GM21723 (cell line): ENCODE results near the gene SUSD1.
"Not testable (repeated sequence)": the region's sequence is repeated elsewhere in the genome, so short reads cannot be mapped to it uniquely, and the experiment has no call there.

Experiments used
- ATAC-seq: cut with Tn5 transposase; IDR thresholded peaks from one replicate; pipeline ENCODE4 v1.9.1; 2021; ENCODE audit warnings: mild to moderate bottlenecking, moderate library complexity; ENCODE audit not compliant: unreplicated experiment

SUSD1 gene

DNA sequence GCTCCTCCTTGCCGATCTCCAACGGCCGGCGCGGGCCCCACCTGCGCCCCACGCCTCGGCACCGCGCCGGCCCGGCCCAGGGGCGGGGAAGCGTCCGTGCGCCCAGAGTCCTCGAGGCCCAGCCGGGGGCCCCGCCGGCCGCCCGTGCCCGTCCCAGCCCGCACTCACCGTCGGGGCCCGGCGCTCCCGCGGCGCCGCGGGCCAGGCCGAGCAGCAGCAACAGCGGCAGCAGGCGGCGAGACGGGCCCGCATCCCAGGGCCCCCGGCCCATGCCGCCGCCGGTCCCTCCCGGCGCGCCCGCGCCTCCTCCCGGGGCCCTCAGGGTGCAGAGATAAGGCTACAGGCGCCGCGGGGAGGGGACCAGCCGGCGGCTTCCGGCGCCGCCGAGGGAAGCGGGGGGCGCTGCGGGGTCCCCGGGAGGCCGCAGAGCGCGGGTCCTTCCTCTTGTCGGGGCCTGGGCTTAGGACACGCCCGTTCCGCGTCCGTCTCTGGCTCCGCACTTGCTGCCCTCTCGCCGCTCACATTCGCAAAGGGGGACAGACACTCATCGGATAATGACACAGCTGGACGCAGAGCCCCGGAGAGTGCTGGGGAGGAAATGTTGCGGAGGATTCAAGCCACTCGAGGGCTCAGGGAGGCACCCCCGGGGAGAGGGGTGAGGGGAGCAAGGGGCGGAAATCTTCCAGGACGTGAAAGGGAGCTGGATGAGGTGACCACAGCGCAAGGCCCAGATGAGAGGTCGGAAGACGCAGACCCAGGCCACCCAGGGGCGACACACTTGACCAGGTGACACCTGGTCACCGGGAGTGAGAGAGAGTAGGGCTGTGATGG lies at the start of gene SUSD1:
Gene SUSD1, minus strand, starts transcription at position 333 of the 831 bp plus-strand sequence. Its CDS starts 62 bp downstream, at position 271.
- peak; percentile 53 for ATAC-seq

DNA sequence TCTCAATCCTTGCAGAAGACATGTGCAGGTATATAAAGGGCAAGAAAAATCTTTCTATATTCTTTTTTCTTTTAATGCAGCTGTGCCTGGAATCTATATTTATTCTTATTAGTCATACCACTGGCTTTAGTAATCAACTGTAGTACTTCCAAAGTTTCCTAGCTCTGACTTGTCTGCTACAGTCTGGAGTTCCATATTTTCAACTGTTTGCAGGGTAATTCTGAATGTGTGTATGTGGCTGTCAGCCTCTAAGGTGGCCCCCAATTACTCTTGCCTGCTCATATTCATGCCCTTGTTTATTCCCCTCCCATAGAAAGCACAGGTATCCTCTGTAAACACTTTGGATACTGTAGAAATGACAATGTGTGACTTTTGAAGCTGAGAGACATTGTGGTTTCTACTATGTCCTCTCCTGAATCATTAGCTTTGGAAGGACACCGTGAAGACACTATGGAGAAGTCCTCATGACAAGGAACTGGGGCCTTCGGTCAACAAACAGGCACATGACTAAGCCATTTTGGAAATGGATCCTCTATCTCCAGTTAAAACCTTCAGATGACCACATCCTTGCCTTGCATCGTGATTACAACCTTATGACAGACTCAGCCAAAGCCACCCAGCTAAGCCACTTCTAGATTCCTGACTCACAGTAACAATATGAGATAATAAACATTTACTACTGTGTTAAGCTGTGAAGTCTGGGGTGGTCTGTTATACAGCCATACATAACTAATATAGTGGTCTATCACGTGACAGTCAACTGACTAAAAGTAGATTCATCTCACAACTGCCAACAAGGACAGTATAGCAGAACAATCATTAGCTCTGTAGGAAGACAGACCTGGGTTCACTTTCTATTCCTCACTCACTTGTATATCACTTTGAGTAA lies 49.5 kb upstream of the SUSD1 start:
- ATAC-seq: peak; percentile 75

DNA sequence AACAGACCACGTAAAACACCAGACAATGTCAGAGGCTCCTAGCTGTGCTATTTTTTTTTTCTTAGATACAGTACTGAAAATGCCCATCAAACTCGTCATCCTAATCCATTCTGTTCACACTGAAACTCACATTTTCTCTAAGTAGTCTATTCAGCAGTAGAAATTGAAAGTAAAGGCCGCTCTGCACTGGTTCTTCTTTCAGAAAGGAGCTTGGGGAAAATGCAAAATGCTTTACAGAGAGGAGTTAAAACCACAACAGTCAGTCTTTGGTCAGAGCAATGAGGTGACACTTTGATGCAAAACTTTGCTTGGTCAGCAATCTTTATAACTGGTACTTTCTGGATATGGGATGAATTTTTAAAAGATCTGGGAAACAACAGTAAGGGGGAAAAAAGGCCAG lies 43.8 kb upstream of the SUSD1 start:
- peak; percentile 95 for ATAC-seq

DNA sequence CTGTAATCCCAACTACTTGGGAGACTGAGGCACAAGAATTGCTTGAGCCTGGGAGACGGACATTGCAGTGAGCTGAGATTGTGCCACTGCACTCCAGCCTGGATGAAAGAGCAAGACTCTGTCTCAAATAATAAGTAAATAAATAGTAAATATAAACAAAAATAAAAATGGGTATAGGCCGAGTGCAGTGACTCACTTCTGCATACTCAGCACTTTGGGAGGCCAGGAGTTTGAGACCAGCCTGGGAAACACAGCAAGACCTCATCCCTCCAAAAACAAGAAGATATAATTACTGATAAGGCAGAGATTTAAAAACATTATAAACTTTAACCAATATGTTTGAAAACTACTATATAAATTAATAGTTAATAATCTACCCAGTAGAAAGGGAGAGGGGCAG lies 37.8 kb upstream of the SUSD1 start:
- ATAC-seq: no peak

DNA sequence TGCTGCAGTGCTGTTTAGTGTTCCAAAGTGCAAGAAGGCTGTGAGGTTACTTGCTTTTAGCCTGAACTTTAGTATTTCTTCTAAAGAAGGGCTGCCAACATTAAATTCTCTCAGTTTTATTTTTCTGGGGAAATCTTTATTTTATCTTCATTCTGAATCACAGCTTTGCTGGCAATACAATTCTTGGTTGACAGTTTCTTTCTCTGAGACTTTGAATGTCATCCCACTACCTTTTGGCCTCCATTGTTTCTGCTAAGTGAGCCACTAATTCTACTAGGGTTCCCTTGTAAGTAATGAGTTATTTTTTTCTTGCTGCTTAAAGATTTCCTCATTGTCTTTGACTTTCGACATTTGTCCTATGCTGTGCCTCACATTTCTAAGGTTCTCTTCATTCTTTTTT lies 32.4 kb upstream of the SUSD1 start:
- no peak for ATAC-seq

DNA sequence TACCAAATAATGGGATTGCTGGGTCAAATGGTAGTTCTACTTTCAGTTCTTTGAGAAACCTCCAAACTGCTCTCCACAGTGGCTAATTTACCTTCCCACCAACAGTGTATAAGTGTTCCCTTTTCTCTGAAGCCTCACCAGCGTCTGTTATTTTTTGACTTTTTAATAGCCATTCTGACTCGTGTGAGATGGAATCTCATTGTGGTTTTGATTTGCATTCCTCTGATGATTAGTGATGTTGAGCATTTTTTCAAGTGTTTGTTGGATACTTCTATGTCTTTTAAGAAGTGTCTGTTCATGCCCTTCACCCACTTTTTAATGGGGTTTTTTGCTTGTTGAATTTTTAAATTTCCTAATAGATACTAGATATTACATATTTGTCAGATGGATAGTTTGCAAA lies 28.4 kb upstream of the SUSD1 start:
- no peak for ATAC-seq

DNA sequence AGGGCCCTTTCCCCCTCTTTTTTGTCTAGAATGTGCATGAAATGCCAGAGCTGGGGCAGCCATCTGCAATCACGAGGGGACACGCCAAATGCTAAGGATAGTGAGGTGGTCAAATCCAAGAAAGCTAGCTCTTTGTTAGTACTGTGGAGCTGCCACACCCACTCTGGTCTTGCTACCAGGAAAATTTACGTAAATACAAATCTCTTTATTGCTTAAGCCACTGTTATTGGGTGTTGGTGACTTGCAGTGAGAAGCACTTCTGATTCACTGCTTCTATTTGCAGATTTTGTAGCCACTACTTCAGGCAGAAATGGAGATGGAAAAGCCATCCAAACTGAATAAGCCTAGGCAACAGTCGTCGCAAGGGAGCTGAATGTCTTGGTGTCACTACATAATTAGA lies 25.6 kb upstream of the SUSD1 start:
- no peak for ATAC-seq

DNA sequence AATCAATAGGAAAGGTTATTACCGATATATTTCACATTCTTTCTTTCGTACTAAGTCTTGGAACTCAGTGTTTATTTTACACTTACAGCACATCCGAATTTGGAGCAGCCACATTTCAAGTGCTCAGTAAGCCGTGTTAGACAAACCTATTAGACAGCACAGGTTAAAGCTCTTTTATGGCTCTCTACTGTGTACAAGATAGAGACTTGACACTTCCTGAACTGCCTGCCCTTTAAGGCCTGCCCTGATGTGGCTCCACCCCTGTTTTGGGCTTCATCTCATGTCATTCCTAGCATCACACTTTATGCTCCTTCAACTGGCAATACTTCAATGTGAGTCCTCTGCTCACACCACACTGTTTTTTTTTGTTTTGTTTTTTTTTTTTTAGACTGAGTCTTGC lies 23.5 kb upstream of the SUSD1 start:
- ATAC-seq: no peak

DNA sequence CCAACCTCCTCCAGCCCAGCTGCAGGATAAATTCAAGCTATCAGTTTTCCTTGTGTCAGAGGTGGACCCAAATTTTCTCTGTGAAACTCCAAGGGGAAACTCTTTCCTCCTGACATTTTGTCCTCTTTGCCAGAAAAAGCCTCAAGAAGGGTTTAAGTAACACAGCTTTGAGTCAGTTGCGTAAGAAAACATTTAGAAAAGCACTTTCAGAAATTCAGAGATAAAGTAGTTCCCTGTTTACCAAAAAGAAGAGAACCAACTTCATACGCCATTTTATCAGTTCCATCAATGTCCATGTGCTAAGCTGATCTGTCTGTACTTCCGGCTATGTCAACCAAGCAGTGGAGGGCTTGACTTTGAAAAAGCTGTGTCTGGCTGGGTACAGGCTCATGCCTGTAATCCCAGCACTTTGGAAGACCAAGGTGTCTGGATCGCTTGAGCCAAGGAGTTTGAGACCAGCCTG lies 19.9 kb upstream of the SUSD1 start:
- no peak for ATAC-seq

DNA sequence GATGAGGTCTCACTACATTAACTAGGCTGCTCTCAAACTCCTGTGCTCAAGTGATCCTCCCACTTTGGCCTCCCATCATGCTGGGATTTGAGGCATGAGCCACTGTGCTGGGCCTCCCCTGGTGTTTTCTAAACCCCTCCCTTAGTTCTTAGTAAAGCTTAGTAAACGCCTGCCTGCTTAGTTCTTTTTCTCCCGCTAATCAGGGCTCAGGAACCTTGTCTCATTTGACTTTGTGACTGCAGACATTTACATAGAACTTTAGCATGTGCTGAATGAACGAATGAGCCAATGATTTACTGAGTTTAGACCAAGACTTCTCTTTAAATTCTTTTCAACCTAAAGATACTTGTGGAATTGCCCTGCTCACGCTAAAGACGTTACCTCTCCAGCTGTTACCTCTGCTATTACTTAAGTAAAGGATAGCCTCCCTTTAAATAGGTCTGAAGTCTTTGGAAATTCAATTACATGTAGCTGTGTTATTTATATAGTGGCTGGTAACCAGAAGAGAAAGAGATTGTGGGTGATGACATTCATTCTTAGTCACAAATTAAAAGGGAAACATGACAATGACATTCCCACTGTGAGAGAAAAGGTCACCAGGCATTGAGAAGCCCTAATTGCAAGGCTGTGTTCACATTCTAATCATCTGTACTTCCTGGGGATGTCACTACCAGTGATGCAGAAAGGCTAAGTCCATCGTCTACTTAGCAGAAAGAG lies 18.6 kb upstream of the SUSD1 start:
- ATAC-seq: no peak

DNA sequence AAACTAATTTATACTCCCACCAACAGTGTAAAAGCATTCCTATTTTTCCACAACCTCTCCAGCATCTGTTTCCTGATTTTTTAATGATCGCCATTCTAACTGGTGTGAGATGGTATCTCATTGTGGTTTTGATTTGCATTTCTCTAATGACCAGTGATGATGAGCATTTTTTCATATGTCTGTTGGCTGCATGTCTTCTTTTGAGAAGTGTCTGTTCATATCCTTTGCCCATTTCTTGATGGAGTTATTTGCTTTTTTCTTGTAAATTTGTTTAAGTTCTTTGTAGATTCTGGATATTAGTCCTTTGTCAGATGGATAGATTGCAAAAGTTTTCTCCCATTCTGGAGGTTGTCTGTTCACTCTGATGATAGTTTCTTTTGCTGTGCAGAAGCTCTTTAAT lies 15.2 kb upstream of the SUSD1 start:
- not testable (repeated sequence) for ATAC-seq

DNA sequence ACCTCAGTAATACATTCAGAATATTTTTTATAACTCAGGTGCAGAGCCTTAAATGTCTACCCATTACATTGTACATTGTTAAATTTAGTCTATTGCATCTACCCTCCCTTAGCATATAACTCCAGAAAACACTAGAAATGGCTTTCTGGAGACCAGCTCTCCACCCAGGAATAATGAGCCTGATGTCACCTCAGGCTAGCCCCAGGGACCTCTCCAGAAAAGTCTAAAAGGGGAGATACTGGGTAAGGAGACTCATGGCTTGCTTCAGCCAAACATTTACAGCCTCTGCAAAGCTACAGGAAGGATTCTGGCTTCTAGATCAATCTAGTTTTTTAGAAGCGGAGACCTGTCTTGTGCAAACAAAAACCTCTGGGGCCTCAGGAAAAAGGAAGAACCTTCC lies 13.8 kb upstream of the SUSD1 start:
- no peak for ATAC-seq

DNA sequence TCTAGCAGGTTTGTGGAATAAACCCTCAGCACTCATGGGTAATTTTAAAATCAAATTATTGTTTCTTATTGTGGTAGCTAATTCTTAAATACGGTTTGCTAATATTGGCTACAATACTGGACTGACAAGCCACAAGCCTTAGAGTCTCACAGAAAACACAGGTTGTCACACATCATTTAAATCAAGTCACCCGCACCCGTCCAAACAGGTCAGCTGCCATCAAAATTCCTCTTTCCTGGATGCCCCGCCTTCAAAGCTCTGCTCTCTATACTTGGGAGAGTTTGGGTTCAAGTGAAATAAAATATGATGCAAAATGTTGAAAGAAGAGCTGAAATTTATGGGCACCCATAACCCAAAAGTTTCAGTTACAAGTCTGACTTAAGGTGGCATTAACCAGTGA lies 12.3 kb upstream of the SUSD1 start:
- ATAC-seq: no peak

DNA sequence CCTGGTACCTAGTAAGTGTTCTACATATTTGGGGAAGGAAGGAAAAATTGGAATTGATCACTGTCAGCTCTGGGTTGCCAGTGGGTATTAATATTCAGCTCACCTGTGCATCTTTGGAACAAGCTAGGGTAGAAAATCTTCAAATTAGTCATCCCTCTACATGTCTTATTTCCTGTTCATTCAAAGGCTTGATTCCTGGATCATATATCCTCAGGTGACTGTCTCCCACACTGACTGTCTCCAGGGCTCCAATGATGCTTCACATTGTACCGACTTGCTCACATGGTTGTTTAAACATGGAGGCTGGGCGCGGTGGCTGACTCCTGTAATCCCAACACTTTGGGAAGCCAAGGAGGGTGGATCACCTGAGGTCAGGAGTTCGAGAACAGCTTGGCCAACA lies 11.6 kb upstream of the SUSD1 start:
- ATAC-seq: no peak

DNA sequence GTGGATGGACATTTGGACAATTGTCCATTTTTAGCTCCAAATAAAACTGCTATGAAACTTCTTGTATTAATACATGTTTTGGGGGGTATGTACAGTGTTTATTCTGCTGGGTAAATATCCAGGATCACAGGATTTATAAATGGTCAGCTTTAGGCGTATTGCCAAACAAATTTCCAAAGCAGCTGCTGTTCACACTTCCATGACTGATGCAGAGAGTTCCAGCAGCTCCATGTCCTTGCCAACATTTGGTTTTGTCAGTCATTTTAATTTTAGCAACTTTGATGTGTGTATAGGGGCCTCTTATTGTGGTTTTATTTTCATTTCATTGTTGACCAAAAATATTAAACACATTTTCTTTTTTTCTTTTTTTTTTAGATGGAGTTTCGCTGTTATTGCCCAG lies 9.8 kb upstream of the SUSD1 start:
- ATAC-seq: no peak

DNA sequence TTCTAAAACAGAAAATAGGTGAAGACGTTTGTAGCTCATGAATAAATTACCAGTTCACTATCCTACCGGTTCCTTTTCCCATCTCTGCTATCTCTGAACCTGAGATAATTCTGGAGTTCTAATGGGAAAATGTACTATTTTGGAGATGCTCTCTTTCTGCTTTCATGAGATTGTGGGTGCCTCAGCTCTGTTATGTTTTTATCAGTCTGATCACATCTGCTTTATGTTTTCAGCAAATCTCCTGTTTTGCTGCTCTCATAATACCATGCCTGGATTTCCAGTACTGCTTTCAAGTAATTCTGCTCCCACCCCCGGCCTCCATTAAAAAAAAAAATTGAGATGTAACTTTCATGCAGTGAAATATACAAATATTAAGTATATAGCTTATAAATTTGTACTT lies 9.1 kb upstream of the SUSD1 start:
- ATAC-seq: no peak

DNA sequence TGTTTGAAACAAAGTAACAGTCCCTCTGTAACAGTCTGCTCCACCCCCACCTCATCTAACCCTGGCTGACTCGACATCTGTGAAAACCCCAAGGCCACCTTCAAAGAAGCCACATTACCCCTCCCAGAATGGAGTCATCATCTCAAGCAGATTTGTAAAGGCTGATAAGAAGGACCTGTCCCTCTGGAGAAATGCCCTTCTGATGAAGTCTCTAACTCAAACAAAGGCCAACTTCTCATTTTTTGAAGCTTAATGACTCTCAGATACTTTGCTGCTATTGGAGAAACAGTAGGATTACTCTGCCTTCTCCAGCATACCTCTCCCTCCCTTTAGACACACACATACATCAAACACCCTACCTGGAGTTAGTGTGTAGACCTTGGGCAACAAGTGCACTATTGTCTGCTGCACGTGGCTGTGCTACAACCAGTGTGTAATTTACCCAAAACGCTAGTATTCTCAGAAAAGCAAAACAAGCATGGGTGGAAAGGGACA lies 5.3 kb upstream of the SUSD1 start:
- no peak for ATAC-seq

DNA sequence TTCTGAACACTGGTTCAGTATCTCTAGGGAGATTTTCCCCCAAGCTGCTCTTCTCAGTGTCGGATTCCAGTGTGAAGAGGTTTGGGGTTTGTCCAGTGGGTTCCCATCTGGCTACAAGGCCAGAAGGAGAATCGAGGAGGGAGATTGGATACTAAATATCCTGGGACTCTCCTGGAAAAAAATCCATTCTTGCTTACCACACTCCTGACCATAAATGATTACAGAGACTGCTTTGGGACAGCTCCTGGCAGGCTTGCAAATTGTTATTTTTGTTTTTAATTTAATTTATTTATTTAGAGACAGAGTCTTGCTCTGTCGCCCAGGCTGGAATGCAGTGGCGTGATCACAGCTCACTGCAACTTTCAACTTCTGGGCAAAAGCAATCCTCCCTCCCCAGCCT lies 4.7 kb upstream of the SUSD1 start:
- no peak for ATAC-seq

DNA sequence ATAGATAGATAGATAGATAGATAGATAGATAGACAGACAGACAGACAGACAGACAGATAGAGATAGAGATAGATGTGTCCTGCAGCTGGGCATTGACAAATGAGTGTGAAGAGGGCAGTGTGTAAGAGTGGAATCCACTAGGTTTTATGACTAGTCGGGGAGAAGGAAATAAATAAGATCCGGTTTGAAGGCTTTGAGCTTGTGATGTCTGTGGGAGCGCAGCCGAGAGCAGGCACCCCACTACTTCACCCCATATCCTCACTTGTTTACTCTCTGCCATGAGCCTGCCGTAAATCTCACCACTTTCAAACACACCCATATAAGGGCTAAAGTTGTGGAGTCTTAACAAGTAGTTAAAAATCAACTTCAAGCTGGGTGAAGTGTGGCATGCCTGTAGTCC lies 1.4 kb upstream of the SUSD1 start:
- no peak for ATAC-seq

DNA sequence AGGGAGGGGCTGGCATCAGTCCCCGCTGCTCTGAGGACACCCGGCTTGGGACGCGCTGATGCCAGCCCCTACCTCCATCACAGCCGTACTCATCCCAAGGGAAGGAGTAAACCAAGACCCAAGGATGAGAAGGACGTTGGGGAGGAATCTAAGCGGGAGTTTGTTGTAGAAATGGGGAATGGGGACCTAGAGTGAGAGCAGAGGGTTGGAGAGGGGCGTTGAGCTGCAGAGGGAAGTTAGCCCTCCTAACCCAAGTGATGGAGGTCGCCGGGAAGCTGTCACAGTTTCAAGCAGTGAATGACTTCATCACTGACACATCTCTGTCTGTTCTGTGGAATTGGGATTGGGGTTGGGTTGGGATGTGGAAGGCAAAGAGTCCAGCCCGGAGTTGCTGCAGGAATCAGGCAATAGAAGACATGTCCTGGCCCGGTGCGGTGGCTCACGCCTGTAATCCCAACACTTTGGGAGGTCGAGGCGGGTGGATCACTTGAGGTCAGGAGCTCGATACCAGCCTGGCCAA lies 759 bp upstream of the SUSD1 start:
- ATAC-seq: no peak
